GM21717 (cell line): Measurements from ENCODE around the gene ESRRA.

Experiments
- ATAC-seq: cut with Tn5 transposase; IDR thresholded peaks from one replicate; pipeline ENCODE4 v1.9.1; 2021; ENCODE audit warnings: mild to moderate bottlenecking, moderate library complexity; ENCODE audit not compliant: unreplicated experiment

ESRRA gene

GRCh38 chr11:64364435-64364834 lies 59.1 kb downstream of the ESRRA start:
- ATAC-seq: no peak

- no peak for ATAC-seq
These were observed 59.6 kb downstream of the ESRRA start for GRCh38 chr11:64364911-64365310.
